ENCODE results near the gene ITCH.
"Not testable (repeated sequence)": the region's sequence is repeated elsewhere in the genome, so short reads cannot be mapped to it uniquely, and the experiment has no call there.

The ITCH gene

GRCh38 chr20:34421766-34422466 lies 58.8 kb downstream of the ITCH start:
- DNase-seq (ENCODE audit: extremely low read depth, low read depth) = no peak
- TF ChIP-seq, protein P1, sequence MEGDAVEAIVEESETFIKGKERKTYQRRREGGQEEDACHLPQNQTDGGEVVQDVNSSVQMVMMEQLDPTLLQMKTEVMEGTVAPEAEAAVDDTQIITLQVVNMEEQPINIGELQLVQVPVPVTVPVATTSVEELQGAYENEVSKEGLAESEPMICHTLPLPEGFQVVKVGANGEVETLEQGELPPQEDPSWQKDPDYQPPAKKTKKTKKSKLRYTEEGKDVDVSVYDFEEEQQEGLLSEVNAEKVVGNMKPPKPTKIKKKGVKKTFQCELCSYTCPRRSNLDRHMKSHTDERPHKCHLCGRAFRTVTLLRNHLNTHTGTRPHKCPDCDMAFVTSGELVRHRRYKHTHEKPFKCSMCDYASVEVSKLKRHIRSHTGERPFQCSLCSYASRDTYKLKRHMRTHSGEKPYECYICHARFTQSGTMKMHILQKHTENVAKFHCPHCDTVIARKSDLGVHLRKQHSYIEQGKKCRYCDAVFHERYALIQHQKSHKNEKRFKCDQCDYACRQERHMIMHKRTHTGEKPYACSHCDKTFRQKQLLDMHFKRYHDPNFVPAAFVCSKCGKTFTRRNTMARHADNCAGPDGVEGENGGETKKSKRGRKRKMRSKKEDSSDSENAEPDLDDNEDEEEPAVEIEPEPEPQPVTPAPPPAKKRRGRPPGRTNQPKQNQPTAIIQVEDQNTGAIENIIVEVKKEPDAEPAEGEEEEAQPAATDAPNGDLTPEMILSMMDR (IDR thresholded peaks at IDR 0.05; ENCODE audit: low read depth, low read length, missing control alignments) = no peak
- H3K4me3 ChIP-seq (replicated peaks; ENCODE audit: low read depth, low read length) = no peak overlapping the region

GRCh38 chr20:34425032-34425690 lies 62.1 kb downstream of the ITCH start:
- not testable (repeated sequence) for DNase-seq (ENCODE audit: extremely low read depth, low read depth); H3K4me3 ChIP-seq (replicated peaks; ENCODE audit: low read depth, low read length)

DNA sequence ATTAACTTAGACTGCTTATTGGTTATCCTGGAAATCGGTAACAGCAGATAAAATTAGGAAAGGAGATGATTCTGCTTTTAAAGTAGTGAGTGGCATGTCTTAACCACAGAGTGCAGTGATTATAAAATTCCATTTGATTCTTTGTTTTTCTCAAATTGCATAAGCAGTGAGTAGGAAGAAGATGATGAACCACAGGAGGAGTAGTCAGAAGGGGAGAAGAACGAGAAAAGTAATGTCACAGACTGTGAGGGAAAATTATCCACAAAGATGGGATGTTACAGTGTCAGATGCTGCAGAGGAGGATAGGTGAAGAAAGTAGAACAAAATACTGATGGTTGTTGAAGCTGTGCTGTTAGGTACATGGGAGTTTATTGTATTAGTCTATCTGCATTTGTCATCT lies 63.0 kb downstream of the ITCH start:
- TF ChIP-seq, protein P1 (IDR thresholded peaks at IDR 0.05; ENCODE audit: low read depth, low read length, missing control alignments) = no peak
- H3K4me3 ChIP-seq (replicated peaks; ENCODE audit: low read depth, low read length) = no peak overlapping the region
- no peak for DNase-seq (ENCODE audit: extremely low read depth, low read depth)

GRCh38 chr20:34427331-34427730 lies 64.3 kb downstream of the ITCH start:
- TF ChIP-seq, protein P1 (IDR thresholded peaks at IDR 0.05; ENCODE audit: low read depth, low read length, missing control alignments) = no peak
- DNase-seq (ENCODE audit: extremely low read depth, low read depth) = no peak
- no peak overlapping the region for H3K4me3 ChIP-seq (replicated peaks; ENCODE audit: low read depth, low read length)

DNA sequence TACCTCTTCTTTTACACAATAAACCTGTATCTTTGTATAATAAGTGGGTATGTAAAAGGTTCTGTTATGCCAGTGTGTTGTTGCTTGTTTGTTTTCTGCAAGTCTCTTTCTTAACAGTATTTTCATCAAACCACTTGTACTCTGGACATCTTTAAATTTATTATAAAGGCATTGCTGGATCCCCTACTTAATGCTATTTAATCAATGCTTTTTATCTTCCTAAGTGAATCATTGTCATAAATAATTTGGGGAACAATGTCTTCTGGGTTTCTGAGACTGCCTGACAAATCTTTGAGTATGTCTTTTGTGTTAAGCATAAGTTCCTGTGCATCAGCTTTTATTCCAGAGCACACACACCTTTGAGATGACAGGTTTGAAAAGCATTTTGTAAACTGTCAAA lies 64.7 kb downstream of the ITCH start:
- TF ChIP-seq, protein P1 (IDR thresholded peaks at IDR 0.05; ENCODE audit: low read depth, low read length, missing control alignments) = no peak
- H3K4me3 ChIP-seq (replicated peaks; ENCODE audit: low read depth, low read length) = no peak overlapping the region
- no peak for DNase-seq (ENCODE audit: extremely low read depth, low read depth)

- TF ChIP-seq, protein P1 (IDR thresholded peaks at IDR 0.05; ENCODE audit: low read depth, low read length, missing control alignments) = no peak
- H3K4me3 ChIP-seq (replicated peaks; ENCODE audit: low read depth, low read length) = no peak overlapping the region
- no peak for DNase-seq (ENCODE audit: extremely low read depth, low read depth)
Observed at GRCh38 chr20:34431168-34431567, 68.1 kb downstream of the ITCH start.

- not testable (repeated sequence) for H3K4me3 ChIP-seq (replicated peaks; ENCODE audit: low read depth, low read length); DNase-seq (ENCODE audit: extremely low read depth, low read depth)
Observed at GRCh38 chr20:34432663-34433062, 69.6 kb downstream of the ITCH start.

GRCh38 chr20:34433391-34433790 lies 70.3 kb downstream of the ITCH start:
- no peak for DNase-seq (ENCODE audit: extremely low read depth, low read depth)
- no peak overlapping the region for H3K4me3 ChIP-seq (replicated peaks; ENCODE audit: low read depth, low read length)
- TF ChIP-seq, protein P1 (IDR thresholded peaks at IDR 0.05; ENCODE audit: low read depth, low read length, missing control alignments) = no peak

Measured in HFF-Myc (cell line).